OCI-LY7 (cell line): ENCODE results near the gene XYLT1.

Experiments
- CTCF ChIP-seq: fragments of 200-600 bp; sonication (generic); conservative IDR thresholded peaks from 2 replicates; pipeline ENCODE4 v1.5.1; 2014; ENCODE audit warnings: mild to moderate bottlenecking, antibody characterized with exemption, low read length, moderate library complexity, mixed read lengths
- EZH2phosphoT487 ChIP-seq: fragments of 200-600 bp; sonication (generic); IDR thresholded peaks from 2 replicates; pipeline ENCODE4 v1.6.1; 2018; ENCODE audit warnings: low read depth, borderline replicate concordance, mild to moderate bottlenecking, mixed run types, antibody characterized with exemption, low read length, moderate library complexity, mixed read lengths

- TF ChIP-seq CTCF (no peak), EZH2phosphoT487 (no peak)
Observed at GRCh38 chr16:17403156-17403809, 67.5 kb downstream of the XYLT1 start.
